Neural crest cell (in vitro differentiated cells): ENCODE data around the gene COX10. TPM values are rescaled to one million over a fixed set of nuclear protein-coding genes. Genes with fewer than 3 reads are reported as not detected.

Experiments used
- DNase-seq: peaks from one replicate; pipeline ENCODE4 v3.0.0; 2021; ENCODE audit warnings: low read depth, mixed read lengths, low spot score
- H3K27ac Mint-ChIP-seq: one replicate; pipeline ENCODE4 v1.8.0; 2021; ENCODE audit warnings: mild to moderate bottlenecking, mixed read lengths; ENCODE audit not compliant: unreplicated experiment
- H3K27me3 Mint-ChIP-seq: 2 replicates; pipeline ENCODE4 v1.8.0; 2021; ENCODE audit warnings: low read depth, mild to moderate bottlenecking, mixed read lengths
- H3K36me3 Mint-ChIP-seq: 2 replicates; pipeline ENCODE4 v1.8.0; 2021; ENCODE audit warnings: low read depth, mild to moderate bottlenecking, mixed read lengths
- H3K4me1 Mint-ChIP-seq: 2 replicates; pipeline ENCODE4 v1.8.0; 2021; ENCODE audit warnings: mixed read lengths
- H3K4me3 Mint-ChIP-seq: one replicate; pipeline ENCODE4 v1.8.0; 2021; ENCODE audit warnings: mild to moderate bottlenecking, mixed read lengths
- H3K9me3 Mint-ChIP-seq: 2 replicates; pipeline ENCODE4 v1.8.0; 2021; ENCODE audit warnings: mixed read lengths
- total RNA-seq: library from RNA; stranded (reverse); gene quantifications from 2 replicates; pipeline ENCODE4 v1.2.1, GENCODE V29; 2021
- TF ChIP-seq, protein P1 (sequence below): fragments of 200-600 bp; sonication (generic); conservative IDR thresholded peaks from 2 replicates; pipeline ENCODE4 v1.5.0; 2021; ENCODE audit warnings: antibody characterized with exemption, mild to moderate bottlenecking

Gene COX10
- total RNA-seq, 1 donor from 2014 or later, result 19.3 TPM

DNA sequence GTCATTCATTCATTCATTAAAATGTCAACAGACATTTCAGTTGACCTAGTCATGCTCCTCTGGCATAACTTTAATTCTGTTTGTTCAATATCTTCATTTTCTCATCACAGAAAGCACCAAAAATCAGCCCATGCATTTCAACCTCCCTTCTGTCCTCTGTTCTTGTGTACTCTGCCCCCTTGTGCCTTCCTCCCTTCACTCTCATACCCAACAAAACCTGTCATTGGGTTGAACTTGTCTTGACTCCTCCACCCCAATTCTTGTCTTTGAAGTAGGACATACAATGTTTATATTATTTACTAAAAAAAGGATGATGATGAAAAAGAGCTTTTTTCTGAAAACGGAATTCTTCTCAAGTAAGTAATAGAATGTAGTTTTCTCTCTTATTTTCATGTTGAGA is 43.8 kb downstream of the COX10 start:
- peaks cover 4% of the 10 kb centered on the region for H3K9me3 Mint-ChIP-seq
- H3K4me1 Mint-ChIP-seq, result peaks cover 6% of the 10 kb centered on the region
- H3K4me3 Mint-ChIP-seq, result no peak overlapping the region
- no peak overlapping the region for H3K27ac Mint-ChIP-seq
- H3K27me3 Mint-ChIP-seq, result no peaks in the 10 kb centered on the region
- H3K36me3 Mint-ChIP-seq, result peaks cover 15% of the 10 kb centered on the region
- TF ChIP-seq, protein P1, sequence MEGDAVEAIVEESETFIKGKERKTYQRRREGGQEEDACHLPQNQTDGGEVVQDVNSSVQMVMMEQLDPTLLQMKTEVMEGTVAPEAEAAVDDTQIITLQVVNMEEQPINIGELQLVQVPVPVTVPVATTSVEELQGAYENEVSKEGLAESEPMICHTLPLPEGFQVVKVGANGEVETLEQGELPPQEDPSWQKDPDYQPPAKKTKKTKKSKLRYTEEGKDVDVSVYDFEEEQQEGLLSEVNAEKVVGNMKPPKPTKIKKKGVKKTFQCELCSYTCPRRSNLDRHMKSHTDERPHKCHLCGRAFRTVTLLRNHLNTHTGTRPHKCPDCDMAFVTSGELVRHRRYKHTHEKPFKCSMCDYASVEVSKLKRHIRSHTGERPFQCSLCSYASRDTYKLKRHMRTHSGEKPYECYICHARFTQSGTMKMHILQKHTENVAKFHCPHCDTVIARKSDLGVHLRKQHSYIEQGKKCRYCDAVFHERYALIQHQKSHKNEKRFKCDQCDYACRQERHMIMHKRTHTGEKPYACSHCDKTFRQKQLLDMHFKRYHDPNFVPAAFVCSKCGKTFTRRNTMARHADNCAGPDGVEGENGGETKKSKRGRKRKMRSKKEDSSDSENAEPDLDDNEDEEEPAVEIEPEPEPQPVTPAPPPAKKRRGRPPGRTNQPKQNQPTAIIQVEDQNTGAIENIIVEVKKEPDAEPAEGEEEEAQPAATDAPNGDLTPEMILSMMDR, result no peak
- no peak for DNase-seq

DNA sequence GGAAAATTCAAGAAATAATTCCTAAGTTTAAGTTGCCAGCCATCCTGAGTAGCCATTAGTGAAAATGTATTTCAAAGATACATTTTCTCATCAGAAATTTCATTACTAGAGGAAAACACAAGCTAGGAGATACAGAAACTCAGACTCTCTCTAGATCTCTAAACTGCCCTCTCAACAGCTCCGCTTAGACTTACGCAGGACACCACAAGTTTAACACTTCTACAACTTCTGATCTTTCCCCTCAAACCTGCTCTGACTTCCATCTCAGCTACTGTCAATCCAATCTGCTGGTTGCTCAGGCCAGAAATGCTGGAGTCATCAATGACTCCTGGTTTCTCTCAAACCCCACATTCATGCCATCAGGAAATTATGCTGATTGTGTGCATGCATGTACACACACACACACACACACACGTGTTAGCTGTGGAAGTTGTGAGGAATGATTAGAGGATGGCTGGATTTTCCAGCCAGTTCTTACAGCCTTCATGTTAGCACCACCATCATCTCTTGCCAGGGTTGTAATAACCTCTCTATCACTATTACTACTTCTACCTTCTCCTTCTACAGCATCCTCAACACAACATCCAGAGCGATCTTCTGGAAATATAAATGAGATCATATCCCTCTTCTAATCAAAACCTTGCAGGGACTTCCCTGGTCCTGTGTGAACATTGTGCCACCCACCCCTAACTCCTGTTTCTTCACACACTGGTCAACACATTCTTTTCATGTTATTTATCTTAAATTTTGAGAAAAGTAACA is 47.1 kb downstream of the COX10 start:
- TF ChIP-seq, protein P1, result no peak
- DNase-seq, result no peak
- H3K27me3 Mint-ChIP-seq, result no peaks in the 10 kb centered on the region
- H3K36me3 Mint-ChIP-seq, result peaks cover 10% of the 10 kb centered on the region
- peaks cover 4% of the 10 kb centered on the region for H3K9me3 Mint-ChIP-seq
- no peak overlapping the region for H3K4me3 Mint-ChIP-seq
- no peak overlapping the region for H3K27ac Mint-ChIP-seq
- peaks cover under 1% of the 10 kb centered on the region for H3K4me1 Mint-ChIP-seq

DNA sequence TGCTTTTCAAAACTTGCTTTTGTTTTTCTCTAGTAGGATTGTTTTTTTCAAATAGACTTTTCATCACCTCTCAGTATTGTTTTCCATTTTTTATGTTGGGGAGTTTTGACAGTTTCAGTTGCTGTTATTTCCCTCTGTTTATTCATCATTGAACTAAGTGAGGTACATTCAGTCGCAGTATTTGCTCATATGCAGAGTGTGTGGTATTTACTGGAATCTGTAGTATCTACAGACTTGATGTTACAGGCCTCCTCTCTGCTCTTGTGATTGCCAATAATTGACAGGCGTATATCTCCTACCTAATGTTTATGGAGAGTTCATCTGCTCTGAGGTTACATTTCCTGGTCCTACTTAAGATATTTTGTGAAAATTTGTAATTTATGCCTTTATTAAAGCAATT is 49.6 kb downstream of the COX10 start:
- H3K36me3 Mint-ChIP-seq, result peaks cover 10% of the 10 kb centered on the region
- H3K4me1 Mint-ChIP-seq, result peaks cover 7% of the 10 kb centered on the region
- no peak for DNase-seq
- no peak overlapping the region for H3K4me3 Mint-ChIP-seq
- no peak overlapping the region for H3K27ac Mint-ChIP-seq
- no peaks in the 10 kb centered on the region for H3K27me3 Mint-ChIP-seq
- TF ChIP-seq, protein P1, result no peak
- peaks cover 4% of the 10 kb centered on the region for H3K9me3 Mint-ChIP-seq

DNA sequence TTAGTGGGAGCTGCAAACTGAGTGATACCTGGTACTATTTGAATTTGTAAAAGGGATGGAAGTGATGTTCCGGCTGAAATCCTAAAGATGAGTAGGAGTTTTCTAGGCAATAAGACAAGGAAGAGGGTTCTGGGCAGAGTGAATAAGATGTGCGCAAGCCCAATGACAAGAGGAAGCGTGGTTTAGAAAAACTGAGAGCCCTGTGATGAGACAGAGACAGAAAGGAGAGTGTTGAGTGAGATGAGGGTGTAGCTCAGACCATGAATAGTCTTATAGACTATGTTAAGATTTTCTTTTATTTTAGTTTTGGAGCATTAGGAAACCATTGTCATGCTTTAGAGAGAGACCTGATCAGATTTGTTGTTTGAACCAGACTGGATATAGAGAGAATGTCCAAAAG is 50.2 kb downstream of the COX10 start:
- DNase-seq, result no peak
- TF ChIP-seq, protein P1, result no peak

DNA sequence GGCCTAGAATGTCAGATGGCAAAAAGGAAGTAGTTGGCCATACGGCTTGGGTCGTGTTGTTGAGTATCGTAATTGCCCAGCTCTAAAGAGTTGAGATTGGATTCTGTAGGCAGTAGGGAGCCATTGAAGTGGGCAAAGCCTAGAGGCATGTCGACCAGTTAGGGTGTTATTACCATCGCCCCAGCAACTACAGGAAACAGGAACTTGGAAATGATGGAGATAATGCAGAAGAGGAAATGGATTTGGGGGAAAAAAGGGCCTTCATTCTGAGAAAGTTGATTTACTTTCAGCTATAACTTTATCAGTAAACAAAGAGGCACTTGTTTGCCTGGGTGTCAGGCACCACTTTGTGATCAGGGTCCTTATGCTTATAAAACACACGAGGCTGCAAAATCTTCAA is 52.6 kb downstream of the COX10 start:
- H3K27ac Mint-ChIP-seq, result no peak overlapping the region
- no peaks in the 10 kb centered on the region for H3K9me3 Mint-ChIP-seq
- no peaks in the 10 kb centered on the region for H3K27me3 Mint-ChIP-seq
- peaks cover 15% of the 10 kb centered on the region for H3K4me1 Mint-ChIP-seq
- DNase-seq, result no peak
- no peaks in the 10 kb centered on the region for H3K36me3 Mint-ChIP-seq
- TF ChIP-seq, protein P1, result no peak
- no peak overlapping the region for H3K4me3 Mint-ChIP-seq

More for the DNA sequence above, 50.2 kb downstream of the COX10 start:
- Mint-ChIP-seq H3K4me1 (peaks cover 7% of the 10 kb centered on the region), H3K36me3 (peaks cover 10% of the 10 kb centered on the region), H3K27ac (peak overlapping the region; percentile 15), H3K4me3 (no peak overlapping the region), H3K9me3 (peaks cover 4% of the 10 kb centered on the region), H3K27me3 (no peaks in the 10 kb centered on the region)
